ENCODE measurements around the gene KCNG1.

- TF ChIP-seq CTCF (conservative IDR thresholded peaks at IDR 0.05) (no peak), ZFX (IDR thresholded peaks at IDR 0.05) (no peak)
These were observed 31.8 kb downstream of the KCNG1 start for GRCh38 chr20:50991076-50991475.
